Keratinocyte (primary cell): ENCODE data around the gene C9orf85. TPM values are rescaled to one million over a fixed set of nuclear protein-coding genes. Genes with fewer than 3 reads are reported as not detected.

Source experiments
- DNase-seq: peaks from one replicate; pipeline ENCODE4 v3.0.0-alpha.2; 2011; ENCODE audit warnings: low read depth, missing footprints, low spot score
- FAIRE-seq: peaks from 2 replicates; lab custom pipeline; 2011; peaks lifted over from hg19 to GRCh38; lab: Jason Lieb, UNC
- H2AFZ ChIP-seq: 2 replicates; pipeline ENCODE4 v1.6.0; 2012; ENCODE audit warnings: low read length, control low read depth, inconsistent platforms; ENCODE audit not compliant: control insufficient read depth
- H3K27ac ChIP-seq: 2 replicates; pipeline ENCODE4 v1.5.1; 2011; ENCODE audit warnings: low read length; ENCODE audit not compliant: control insufficient read depth, insufficient read depth
- H3K27me3 ChIP-seq: 3 replicates; pipeline ENCODE4 v1.6.0; 2011; ENCODE audit warnings: low read length; ENCODE audit not compliant: control insufficient read depth, insufficient read depth; ENCODE audit errors: extremely low read depth
- H3K36me3 ChIP-seq, 2 experiments: 2 replicates in 1 of 2; 3 replicates in 1 of 2; pipeline ENCODE4 v1.5.1; 2011; ENCODE audit warnings: low read length in 2 of 2, mild to moderate bottlenecking in 1 of 2; ENCODE audit not compliant: control insufficient read depth in 2 of 2, insufficient read depth in 2 of 2; ENCODE audit errors: extremely low read depth in 1 of 2
- H3K4me1 ChIP-seq: 3 replicates; pipeline ENCODE4 v1.5.1; 2011; ENCODE audit warnings: low read length; ENCODE audit not compliant: control insufficient read depth, insufficient read depth; ENCODE audit errors: extremely low read depth
- H3K4me2 ChIP-seq: 3 replicates; pipeline ENCODE4 v1.6.0; 2011; ENCODE audit warnings: low read depth, low read length; ENCODE audit not compliant: control insufficient read depth, insufficient read depth; ENCODE audit errors: extremely low read depth
- H3K4me3 ChIP-seq, 3 experiments: fragments of 200-600 bp in 1 of 3; sonication (generic) in 1 of 3; 2 replicates in 2 of 3; 3 replicates in 1 of 3; pipeline ENCODE4 v1.5.1; 2011 to 2016; ENCODE audit warnings: low read length in 3 of 3, mild to moderate bottlenecking in 3 of 3, control low read depth in 2 of 3, inconsistent platforms in 1 of 3, low read depth in 1 of 3, mixed read lengths in 1 of 3, mixed run types in 1 of 3, moderate library complexity in 1 of 3; ENCODE audit not compliant: control insufficient read depth in 2 of 3, insufficient read depth in 2 of 3; ENCODE audit errors: extremely low read depth in 1 of 3
- H3K79me2 ChIP-seq: 2 replicates; pipeline ENCODE4 v1.6.0; 2012; ENCODE audit warnings: low read length; ENCODE audit not compliant: control insufficient read depth, insufficient read depth
- H3K9ac ChIP-seq: 3 replicates; pipeline ENCODE4 v1.6.0; 2011; ENCODE audit warnings: low read length; ENCODE audit not compliant: control insufficient read depth, insufficient read depth; ENCODE audit errors: extremely low read depth
- H3K9me1 ChIP-seq: 3 replicates; pipeline ENCODE4 v1.6.0; 2011; ENCODE audit warnings: low read length; ENCODE audit not compliant: control insufficient read depth, insufficient read depth; ENCODE audit errors: extremely low read depth
- H3K9me3 ChIP-seq: 2 replicates; pipeline ENCODE4 v1.5.1; 2012; ENCODE audit warnings: low read depth, low read length; ENCODE audit not compliant: control insufficient read depth
- H4K20me1 ChIP-seq: 3 replicates; pipeline ENCODE4 v1.6.0; 2011; ENCODE audit warnings: low read length; ENCODE audit not compliant: control insufficient read depth, insufficient read depth; ENCODE audit errors: extremely low read depth
- CTCF ChIP-seq, 3 experiments: IDR thresholded peaks in 1 of 3; conservative IDR thresholded peaks in 1 of 3; optimal IDR thresholded peaks in 1 of 3; 2 replicates in 2 of 3; 3 replicates in 1 of 3; pipeline versions ENCODE3 to v1.5.1; 2011; ENCODE audit warnings: low read length in 3 of 3, mild to moderate bottlenecking in 3 of 3, moderate library complexity in 2 of 3, control low read depth in 1 of 3, inconsistent platforms in 1 of 3; ENCODE audit not compliant: insufficient read depth in 2 of 3; ENCODE audit errors: extremely low read depth in 1 of 3
- EZH2 ChIP-seq: IDR thresholded peaks from one replicate; pipeline ENCODE4 v1.6.1; 2012; ENCODE audit warnings: inconsistent platforms, mild to moderate bottlenecking, low read length, moderate library complexity
- dilution Hi-C: fragments of 300-500 bp; cut with MboI; formaldehyde crosslinking; loops from one replicate; pipeline ENCODE4 v1.7.0; 2020; ENCODE audit warnings: low sequenced_read_pairs; ENCODE audit not compliant: extremely low pct_ligation_motif_present
- polyA plus RNA-seq, 5 experiments: library from polyadenylated mRNA; depleted of rRNA in 3 of 5; stranded (reverse) in 3 of 5; stranded (forward) in 1 of 5; unstranded in 1 of 5; fragments of >200 nt; gene quantifications; 1 replicate in 1 of 5; 2 replicates in 3 of 5; 3 replicates in 1 of 5; pipeline versions ENCODE4 v1.2.1 to v1.2.3, GENCODE V29; 2011 to 2012; ENCODE audit warnings: missing spikeins in 2 of 5, low read depth in 1 of 5, low replicate concordance in 1 of 5

Gene C9orf85
- polyA plus RNA-seq, 1 donor (not counting 4 experiments of a cell fraction or from before 2014, with no cell fraction given) = 18.2 TPM

GRCh38 chr9:71875345-71875744, 36.1 kb upstream of the C9orf85 start:
- Histone ChIP-seq H2AFZ (no peak overlapping the region), H3K4me3 (no peak overlapping the region), H4K20me1 (no peaks in the 10 kb centered on the region), H3K9me1 (no peaks in the 10 kb centered on the region), H3K4me1 (no peaks in the 10 kb centered on the region), H3K36me3 (no peaks in the 10 kb centered on the region), H3K27me3 (no peaks in the 10 kb centered on the region), H3K79me2 (peaks cover 40% of the 10 kb centered on the region), H3K27ac (no peak overlapping the region), H3K9ac (no peak overlapping the region), H3K9me3 (peaks cover 2% of the 10 kb centered on the region), H3K4me2 (no peak overlapping the region)
- DNase-seq (no peak), FAIRE-seq (no peak)
- dilution Hi-C loops = no loop called here
- TF ChIP-seq CTCF (optimal IDR thresholded peaks at IDR 0.05 in 1 of 3, IDR thresholded peaks at IDR 0.05 in 1 of 3, conservative IDR thresholded peaks at IDR 0.05 in 1 of 3; ENCODE audit: extremely low read depth in 1 of 3, insufficient read depth in 2 of 3, low read length in 3 of 3) = no peak

GRCh38 chr9:71876106-71876505, 35.3 kb upstream of the C9orf85 start:
- Histone ChIP-seq H3K36me3 (no peaks in the 10 kb centered on the region), H3K9me1 (no peaks in the 10 kb centered on the region), H2AFZ (no peak overlapping the region), H3K9ac (no peak overlapping the region), H3K27ac (no peak overlapping the region), H3K4me2 (no peak overlapping the region), H3K9me3 (peaks cover 2% of the 10 kb centered on the region), H3K79me2 (peaks cover 43% of the 10 kb centered on the region), H3K4me1 (no peaks in the 10 kb centered on the region), H4K20me1 (no peaks in the 10 kb centered on the region), H3K27me3 (no peaks in the 10 kb centered on the region), H3K4me3 (no peak overlapping the region)
- no peak for TF ChIP-seq EZH2
- TF ChIP-seq CTCF (optimal IDR thresholded peaks at IDR 0.05 in 1 of 3, IDR thresholded peaks at IDR 0.05 in 1 of 3, conservative IDR thresholded peaks at IDR 0.05 in 1 of 3; ENCODE audit: extremely low read depth in 1 of 3, insufficient read depth in 2 of 3, low read length in 3 of 3) = no peak
- dilution Hi-C loops = no loop called here
- no peak for FAIRE-seq
- DNase-seq = no peak
